ENCODE data around the gene ADARB1. TPM values are rescaled to one million over a fixed set of nuclear protein-coding genes. Genes with fewer than 3 reads are reported as not detected.

Gene ADARB1
- total RNA-seq, 1 experiment from 2014 or later, result 15.8 TPM

DNA sequence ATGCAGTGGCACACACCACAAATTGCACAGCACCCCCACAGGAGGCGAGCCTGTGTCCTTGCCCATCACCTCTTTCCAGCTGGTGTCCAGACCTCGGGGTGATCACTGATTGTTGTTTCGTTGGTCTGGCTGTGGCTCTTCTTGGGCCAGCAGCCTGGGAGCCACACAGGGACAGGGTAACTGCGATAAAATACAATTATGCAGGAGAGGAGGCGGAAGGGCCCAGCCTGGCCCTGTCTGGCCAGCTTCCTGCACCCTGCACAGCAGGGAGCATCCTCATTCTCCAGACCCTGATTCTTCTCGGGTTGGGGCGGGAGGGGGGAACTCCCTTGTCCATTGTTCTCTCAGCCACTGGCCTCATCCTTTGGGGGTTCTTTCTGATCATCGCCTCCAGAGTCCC is 83.6 kb downstream of the ADARB1 start:
- no peak overlapping the region for H2AK5ac ChIP-seq (ENCODE audit: insufficient read length, low read length)
- TF ChIP-seq, protein P1, sequence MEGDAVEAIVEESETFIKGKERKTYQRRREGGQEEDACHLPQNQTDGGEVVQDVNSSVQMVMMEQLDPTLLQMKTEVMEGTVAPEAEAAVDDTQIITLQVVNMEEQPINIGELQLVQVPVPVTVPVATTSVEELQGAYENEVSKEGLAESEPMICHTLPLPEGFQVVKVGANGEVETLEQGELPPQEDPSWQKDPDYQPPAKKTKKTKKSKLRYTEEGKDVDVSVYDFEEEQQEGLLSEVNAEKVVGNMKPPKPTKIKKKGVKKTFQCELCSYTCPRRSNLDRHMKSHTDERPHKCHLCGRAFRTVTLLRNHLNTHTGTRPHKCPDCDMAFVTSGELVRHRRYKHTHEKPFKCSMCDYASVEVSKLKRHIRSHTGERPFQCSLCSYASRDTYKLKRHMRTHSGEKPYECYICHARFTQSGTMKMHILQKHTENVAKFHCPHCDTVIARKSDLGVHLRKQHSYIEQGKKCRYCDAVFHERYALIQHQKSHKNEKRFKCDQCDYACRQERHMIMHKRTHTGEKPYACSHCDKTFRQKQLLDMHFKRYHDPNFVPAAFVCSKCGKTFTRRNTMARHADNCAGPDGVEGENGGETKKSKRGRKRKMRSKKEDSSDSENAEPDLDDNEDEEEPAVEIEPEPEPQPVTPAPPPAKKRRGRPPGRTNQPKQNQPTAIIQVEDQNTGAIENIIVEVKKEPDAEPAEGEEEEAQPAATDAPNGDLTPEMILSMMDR (conservative IDR thresholded peaks at IDR 0.05), result no peak
- H4K8ac ChIP-seq (replicated peaks; ENCODE audit: insufficient read length, low read depth, low read length), result no peak overlapping the region
- H3K27me3 ChIP-seq (ENCODE audit: insufficient read depth, low read length), result no peaks in the 10 kb centered on the region
- H2AFZ ChIP-seq (ENCODE audit: low read length), result no peak overlapping the region
- H2BK5ac ChIP-seq (ENCODE audit: insufficient read length, low read length), result no peak overlapping the region
- no CpG with 5 or more reads among the region's 8 CpGs for WGBS (ENCODE audit: extremely low coverage, insufficient read length, low lambda C conversion rate)
- Mint-ChIP-seq H3K9me3 (peaks cover 3 to 8% of the 10 kb centered on the region in 2 experiments; a peak in 1 of 5 replicates), H3K27me3 (ENCODE audit: low read depth) (no peaks in the 10 kb centered on the region), H3K36me3 (ENCODE audit: insufficient read depth in 1 of 3, low read depth in 3 of 3) (peaks cover 0 to 11% (median 7%) of the 10 kb centered on the region in 3 experiments; a peak in 2 of 7 replicates), H3K4me3 (no peak overlapping the region), H3K4me1 (peaks cover 33 to 36% of the 10 kb centered on the region in 2 experiments), H3K27ac (no peak overlapping the region; a peak in 1 of 7 replicates)
- DNase-seq, result peak; percentile 27
- H3K4me2 ChIP-seq (ENCODE audit: insufficient read depth, insufficient read length, low read length), result no peak overlapping the region
- no peak overlapping the region for H3K18ac ChIP-seq (ENCODE audit: insufficient read length, low read depth, low read length)
- no peaks in the 10 kb centered on the region for H3K23me2 ChIP-seq (ENCODE audit: insufficient read length, low read depth, low read length, poor library complexity, severe bottlenecking)
- H3K79me2 ChIP-seq (ENCODE audit: insufficient read depth, low read length), result no peaks in the 10 kb centered on the region
- no peaks in the 10 kb centered on the region; the same call in 1 of the 2 replicates for H3K4me1 ChIP-seq (ENCODE audit: insufficient read depth, low read length)
- H2BK20ac ChIP-seq (ENCODE audit: low read depth, low read length, poor library complexity, severe bottlenecking), result no peak overlapping the region
- H4K5ac ChIP-seq (ENCODE audit: insufficient read length, low read depth, low read length), result no peak overlapping the region
- no peak overlapping the region for H3K4ac ChIP-seq (ENCODE audit: low read depth, low read length)
- no peak overlapping the region for H3K14ac ChIP-seq (ENCODE audit: insufficient read depth, low read length)
- H3K56ac ChIP-seq (ENCODE audit: insufficient read length, low read depth, low read length), result no peak overlapping the region
- H3K9me3 ChIP-seq (ENCODE audit: control insufficient read depth, low read depth, low read length), result no peaks in the 10 kb centered on the region
- peaks cover 3% of the 10 kb centered on the region for H4K20me1 ChIP-seq (ENCODE audit: control insufficient read depth, insufficient read depth, insufficient read length)
- no peak overlapping the region for H3K27ac ChIP-seq (ENCODE audit: insufficient read length, low read depth, low read length)
- H3K79me1 ChIP-seq (ENCODE audit: insufficient read depth, low read depth, low read length, poor library complexity, severe bottlenecking), result no peaks in the 10 kb centered on the region
- H3K9ac ChIP-seq (ENCODE audit: extremely low read depth, insufficient read length, low read length), result no peak overlapping the region
- no peak overlapping the region for H3T11ph ChIP-seq (ENCODE audit: low read length)
- no peak overlapping the region for H3K23ac ChIP-seq (ENCODE audit: insufficient read length, low read depth, low read length)
- no peak overlapping the region for H4K91ac ChIP-seq (ENCODE audit: insufficient read length, low read depth, low read length)
- H2BK15ac ChIP-seq (ENCODE audit: low read depth, low read length), result no peak overlapping the region
- no peak overlapping the region for H2BK12ac ChIP-seq (ENCODE audit: insufficient read length, low read depth, low read length)
- H2BK120ac ChIP-seq (ENCODE audit: low read depth, low read length, poor library complexity, severe bottlenecking), result no peak overlapping the region
